Heart right ventricle (tissue), 16 donors: Measurements from ENCODE around the gene MEP1A. TPM values are rescaled to one million over a fixed set of nuclear protein-coding genes. Genes with fewer than 3 reads are reported as not detected.

Experiments used
- ATAC-seq, 8 donors: fragments of 200-7000 bp; cut with Tn5 transposase; one replicate each; pipeline ENCODE4 v1.9.1; 2020; ENCODE audit warnings: mild to moderate bottlenecking in 8 of 8, moderate library complexity in 8 of 8, moderate number of reproducible peaks in 1 of 8
- DNase-seq, 2 donors: peaks; one replicate each; pipeline ENCODE4 v3.0.0-alpha.2; 2020
- H3K27ac ChIP-seq, 10 donors: fragments of 200-600 bp; sonication (generic) in 2 of 10; one replicate each; pipeline versions ENCODE4 v1.5.0 to v1.8.0; 2020 to 2022; ENCODE audit warnings: mild to moderate bottlenecking in 3 of 10
- H3K27me3 ChIP-seq, 7 donors: fragments of 200-600 bp; one replicate each; pipeline ENCODE4 v1.8.0; 2021 to 2022; ENCODE audit warnings: mild to moderate bottlenecking in 2 of 7
- H3K36me3 ChIP-seq, 9 donors: fragments of 200-600 bp; sonication (generic) in 1 of 9; one replicate each; pipeline versions ENCODE4 v1.5.0 to v1.8.0; 2020 to 2022; ENCODE audit warnings: mild to moderate bottlenecking in 2 of 9
- H3K4me1 ChIP-seq, 9 donors: fragments of 200-600 bp; sonication (generic) in 1 of 9; one replicate each; pipeline versions ENCODE4 v1.5.0 to v1.8.0; 2020 to 2022; ENCODE audit warnings: mild to moderate bottlenecking in 4 of 9
- H3K4me3 ChIP-seq, 10 donors: fragments of 200-600 bp; sonication (generic) in 2 of 10; one replicate each; pipeline versions ENCODE4 v1.5.0 to v1.8.0; 2020 to 2022; ENCODE audit warnings: mild to moderate bottlenecking in 7 of 10, moderate library complexity in 2 of 10
- H3K9me3 ChIP-seq, 11 donors: fragments of 200-600 bp in 10 of 11; sonication (generic) in 2 of 11; one replicate each; pipeline versions ENCODE4 v1.5.0 to v1.8.0; 2013 to 2022; ENCODE audit warnings: mild to moderate bottlenecking in 2 of 11, control low read depth in 1 of 11, moderate library complexity in 1 of 11
- WGBS, 2 donors: extraction: QIAGEN DNeasy Blood & Tissue Kit; methylation state at CpG; one replicate each; pipeline ENCODE4 v1.1.7; 2013; ENCODE audit warnings: inconsistent platforms in 1 of 2; 5-methylcytosine and 5-hydroxymethylcytosine counted together
- intact Hi-C, 10 donors: fragments of 100-400 bp; cut with DNase I; formaldehyde crosslinking; loops; one replicate each; pipeline versions ENCODE4 v1.11.1 to v1.14.2; 2022
- polyA plus RNA-seq, 2 donors: library from polyadenylated mRNA; stranded (reverse); fragments of 200-250 nt; gene quantifications; one replicate each; pipeline ENCODE4 v1.2.3, GENCODE V29; 2013
- total RNA-seq, 10 donors: library from RNA; stranded (reverse); fragmentation: NEBNext Ultra II Directional in 3 of 10; extraction: Animal tissue kit (Norgen Biotek cat#: 25700) in 3 of 10; gene quantifications; one replicate each; pipeline versions ENCODE4 v1.2.1 to v1.2.4, GENCODE V29; 2021 to 2023
- TF ChIP-seq, protein P1 (sequence below), 9 donors: fragments of 200-600 bp; sonication (generic) in 2 of 9; IDR thresholded peaks; one replicate each; pipeline versions ENCODE4 v1.5.0 to v1.8.0; 2021 to 2022; ENCODE audit warnings: antibody characterized with exemption in 9 of 9, mild to moderate bottlenecking in 5 of 9, moderate library complexity in 1 of 9
- donor health status: Arrhythmogenic right ventricular cardiomyopathy.
- donor health status: ischemic (EF 13 %, LVEDD 7.1; RV severe dilation, severe dysfunction).
- donor health status: healthy with polysubstance abuse.
- donor health status: DM: no; HTN: yes; CAD: no.
- donor health status: DM: no; HTN: no; CAD: no.
- donor health status: ischemic (EF 25% LVEDD 6.9; RV normal size, moderate dysfunction).
- donor health status: ischemic (EF 25% LVEDD 5.7; RV mildly dilated, moderate dysfunction).
- donor health status: healthy.
- donor health status: DM: yes; HTN: yes; CAD: no.
- donor health status: Ischemic cardiomyopathy.
- donor health status: ischemic (EF 35%, LVEDD 5.7; RV mildly dilated, moderate dysfunction).
- donor health status: nonischemic (EF 11% LVEDD 7.7; RV severe dilation, severe dysfunction).
- donor health status: DM: yes; HTN: yes; CAD: no.
- donor health status: PGD.
- donor health status: ischemic (EF 29% LVEDD 5.4; RV normal size, mild dysfunction).
- donor health status: nonischemic (EF 23%, LVEDD 6.1; RV moderate dilation, normal function).

The MEP1A gene
- total and polyA plus RNA-seq, 12 donors = not detected

DNA sequence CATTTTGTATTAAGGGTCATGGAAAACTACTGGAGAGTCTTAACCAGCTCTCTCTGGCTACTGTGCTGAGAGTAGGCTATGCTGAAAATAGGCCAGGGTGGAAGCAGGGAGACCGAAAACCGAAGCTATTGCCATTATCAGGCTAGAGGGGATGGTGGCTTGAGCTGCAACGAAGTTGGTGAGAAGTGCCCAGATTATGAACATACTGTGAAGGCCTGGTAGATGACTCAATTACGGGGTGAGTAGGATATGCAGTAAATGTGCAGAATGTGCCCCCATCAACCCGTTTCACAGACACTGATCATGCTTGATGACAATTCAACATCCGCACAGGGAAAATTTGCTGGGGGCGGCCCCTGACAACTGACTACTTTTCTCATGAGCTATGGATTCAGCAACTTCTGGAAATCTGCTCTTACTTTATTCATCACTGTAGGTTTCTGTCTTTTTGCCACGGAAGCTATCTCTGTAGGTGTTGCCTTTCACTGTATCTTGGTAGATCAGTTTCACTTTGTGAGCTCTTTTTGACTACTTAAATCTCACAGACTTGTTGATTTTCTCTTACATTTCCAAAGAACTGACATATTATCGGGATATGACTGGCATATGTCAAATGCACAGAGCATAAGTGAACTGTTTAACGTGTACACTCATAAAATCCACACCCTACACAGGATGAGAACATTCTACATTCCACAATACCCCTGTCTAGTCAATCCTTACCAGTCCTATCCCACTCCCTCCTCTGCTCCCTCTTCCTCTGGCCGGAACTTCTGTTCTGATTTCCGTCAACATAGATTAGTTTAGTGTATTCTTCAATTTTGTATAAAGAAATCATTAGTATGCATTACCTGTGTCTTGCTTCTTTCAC lies 15.5 kb upstream of the MEP1A start:
- 77 to 83% methylated on average over 12 of the region's 12 CpGs for WGBS, 2 donors
- Histone ChIP-seq H3K27me3 (no peaks in the 10 kb centered on the region), H3K27ac (no peak overlapping the region), H3K36me3 (no peaks in the 10 kb centered on the region), H3K4me3 (no peak overlapping the region), H3K9me3 (no peaks in the 10 kb centered on the region), H3K4me1 (peaks cover 0 to 12% (median 0%) of the 10 kb centered on the region in 9 donors)
- TF ChIP-seq, protein P1, sequence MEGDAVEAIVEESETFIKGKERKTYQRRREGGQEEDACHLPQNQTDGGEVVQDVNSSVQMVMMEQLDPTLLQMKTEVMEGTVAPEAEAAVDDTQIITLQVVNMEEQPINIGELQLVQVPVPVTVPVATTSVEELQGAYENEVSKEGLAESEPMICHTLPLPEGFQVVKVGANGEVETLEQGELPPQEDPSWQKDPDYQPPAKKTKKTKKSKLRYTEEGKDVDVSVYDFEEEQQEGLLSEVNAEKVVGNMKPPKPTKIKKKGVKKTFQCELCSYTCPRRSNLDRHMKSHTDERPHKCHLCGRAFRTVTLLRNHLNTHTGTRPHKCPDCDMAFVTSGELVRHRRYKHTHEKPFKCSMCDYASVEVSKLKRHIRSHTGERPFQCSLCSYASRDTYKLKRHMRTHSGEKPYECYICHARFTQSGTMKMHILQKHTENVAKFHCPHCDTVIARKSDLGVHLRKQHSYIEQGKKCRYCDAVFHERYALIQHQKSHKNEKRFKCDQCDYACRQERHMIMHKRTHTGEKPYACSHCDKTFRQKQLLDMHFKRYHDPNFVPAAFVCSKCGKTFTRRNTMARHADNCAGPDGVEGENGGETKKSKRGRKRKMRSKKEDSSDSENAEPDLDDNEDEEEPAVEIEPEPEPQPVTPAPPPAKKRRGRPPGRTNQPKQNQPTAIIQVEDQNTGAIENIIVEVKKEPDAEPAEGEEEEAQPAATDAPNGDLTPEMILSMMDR (IDR thresholded peaks at IDR 0.05) = no peak
- intact Hi-C loops = no loop called here
- DNase-seq = no peak
- no peak for ATAC-seq

DNA sequence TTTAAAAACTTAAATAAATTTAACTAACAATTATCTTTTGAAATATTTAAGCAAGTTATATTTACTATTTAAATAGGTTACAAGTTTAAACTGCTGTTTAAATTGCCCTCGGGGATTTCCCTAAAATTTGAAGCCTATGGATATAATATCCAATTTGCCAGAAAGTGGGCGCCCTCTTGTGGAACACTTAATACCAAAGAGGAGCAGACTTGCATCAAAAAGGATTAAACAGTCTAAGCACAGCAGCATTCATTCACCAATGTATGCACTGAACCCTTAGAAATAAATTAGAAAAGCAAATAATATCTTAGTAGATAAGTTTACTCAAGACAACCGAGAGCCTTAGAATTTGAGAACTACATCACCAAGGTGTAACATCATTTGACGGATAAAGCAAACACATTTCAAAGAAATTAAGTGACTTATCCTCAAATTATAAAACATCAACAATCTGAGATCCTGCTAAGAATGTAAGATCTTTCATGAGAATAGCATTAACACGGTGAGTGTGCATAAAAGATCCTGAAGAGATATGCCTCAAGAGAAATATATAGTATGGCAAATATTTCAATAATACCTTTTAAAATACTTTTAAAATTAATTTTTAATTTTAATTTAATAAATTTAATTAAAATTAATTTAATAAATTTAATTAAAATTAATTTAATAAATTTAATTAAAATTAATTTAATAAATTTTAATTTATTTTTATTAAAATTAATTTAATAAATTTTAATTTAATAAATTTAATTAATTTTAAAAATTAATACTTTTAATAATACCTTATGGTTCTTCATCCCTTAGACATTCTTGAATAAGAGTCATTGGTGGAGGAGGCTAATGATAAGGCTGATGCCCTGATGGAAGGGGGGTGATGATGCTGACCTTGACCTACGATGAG lies 11.5 kb upstream of the MEP1A start:
- ATAC-seq (no peak), DNase-seq (peak in 1 of 2 donors; percentile 63)
- Histone ChIP-seq H3K36me3 (no peaks in the 10 kb centered on the region), H3K4me3 (no peak overlapping the region), H3K4me1 (no peaks in the 10 kb centered on the region), H3K27me3 (no peaks in the 10 kb centered on the region), H3K9me3 (no peaks in the 10 kb centered on the region), H3K27ac (no peak overlapping the region)
- intact Hi-C loops = loop anchor here in 7 of 10 donors (5.0 to 10.0 kb wide), 7 partner anchors 69 to 687 kb away; no protein-coding TSS in a partner anchor
- TF ChIP-seq, protein P1 (IDR thresholded peaks at IDR 0.05) = peak; percentile 43 to 81 (median 71)
- WGBS, 2 donors = 33 to 38% methylated on average over 6 of the region's 6 CpGs

DNA sequence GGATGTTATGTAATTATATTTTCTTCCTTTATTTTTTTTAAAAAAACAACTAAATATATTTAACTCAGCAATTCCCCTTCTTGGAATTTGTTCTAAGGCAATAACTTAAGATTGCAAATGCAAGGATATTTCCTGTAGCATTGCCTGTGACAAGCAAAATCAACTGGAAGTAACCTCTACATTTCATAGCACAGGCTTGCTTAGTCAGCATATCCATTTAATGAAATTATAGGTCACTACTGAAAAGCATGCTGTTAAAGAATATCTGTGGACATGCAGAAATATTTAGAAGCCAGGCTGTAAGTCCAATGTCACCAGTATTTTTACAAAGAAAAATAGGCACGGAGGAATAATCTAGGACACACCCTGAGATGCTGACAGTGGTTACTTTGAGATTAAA lies 8.7 kb upstream of the MEP1A start:
- no peaks in the 10 kb centered on the region for H3K4me1 ChIP-seq
- H3K9me3 ChIP-seq = no peaks in the 10 kb centered on the region
- TF ChIP-seq, protein P1 (IDR thresholded peaks at IDR 0.05) = no peak
- no peak overlapping the region for H3K27ac ChIP-seq
- no peaks in the 10 kb centered on the region for H3K27me3 ChIP-seq
- no peak overlapping the region for H3K4me3 ChIP-seq
- DNase-seq (no peak), ATAC-seq (no peak)
- no peaks in the 10 kb centered on the region for H3K36me3 ChIP-seq
- intact Hi-C loops = loop anchor here in 7 of 10 donors (5.0 to 10.0 kb wide), 7 partner anchors 72 to 690 kb away; no protein-coding TSS in a partner anchor
- WGBS, 2 donors = 85 to 91% methylated on average over 1 of the region's 1 CpG

DNA sequence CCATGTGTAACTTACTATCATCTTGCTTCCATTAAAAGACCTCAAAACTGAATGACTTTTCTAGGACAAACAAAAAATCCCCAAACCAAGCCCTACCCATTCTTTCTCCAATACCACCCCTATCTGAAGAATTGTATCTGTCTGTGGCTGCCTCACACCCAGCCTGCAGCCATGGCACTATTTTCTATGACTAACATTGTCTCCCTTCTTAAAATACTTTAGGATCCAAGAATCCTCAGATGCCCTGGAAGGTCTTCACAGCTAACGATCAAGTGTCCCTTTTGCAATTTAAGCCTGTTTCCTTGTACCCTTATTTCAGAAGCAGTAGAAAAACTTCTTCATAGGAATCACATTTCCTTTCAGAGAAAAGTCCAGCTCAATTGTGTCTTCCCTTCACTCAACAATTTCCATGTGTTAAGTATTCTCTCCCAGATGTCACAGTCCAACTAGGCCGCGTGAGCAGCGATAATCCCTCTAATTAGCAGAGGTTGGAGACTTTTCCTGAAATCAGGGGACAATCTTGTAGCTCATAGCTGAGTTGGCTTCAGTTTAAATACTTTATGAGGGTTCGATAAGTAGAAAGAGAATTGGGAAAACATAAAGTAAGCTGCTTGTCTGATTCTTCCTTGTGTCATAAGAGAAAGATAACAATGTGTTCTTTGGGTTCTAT lies 5.2 kb upstream of the MEP1A start:
- ATAC-seq (no peak), DNase-seq (no peak)
- H3K36me3 ChIP-seq = no peaks in the 10 kb centered on the region

More for the DNA sequence above, 5.2 kb upstream of the MEP1A start:
- TF ChIP-seq, protein P1 (IDR thresholded peaks at IDR 0.05) = no peak
- Histone ChIP-seq H3K4me3 (no peak overlapping the region), H3K27me3 (peaks cover 0 to under 1% (median 0%) of the 10 kb centered on the region in 7 donors), H3K27ac (no peak overlapping the region), H3K4me1 (no peaks in the 10 kb centered on the region), H3K9me3 (no peaks in the 10 kb centered on the region)
- WGBS, 2 donors = 79 to 86% methylated on average over 5 of the region's 5 CpGs
- intact Hi-C loops = loop anchor here in 3 of 10 donors (10.0 kb wide), 3 partner anchors 83 to 693 kb away; no protein-coding TSS in a partner anchor
